ENCODE results near the gene S100A7A.

The S100A7A gene

GRCh38 chr1:153387001-153387400 lies 29.3 kb upstream of the S100A7A start:
- ChIA-PET POLR2A (no interaction called here), CTCF (no interaction called here)
- no peak for TF ChIP-seq FOXK2 (IDR thresholded peaks at IDR 0.05)
- no peak for TF ChIP-seq BHLHE40 (IDR thresholded peaks at IDR 0.05; ENCODE audit: borderline replicate concordance)
- no peak for TF ChIP-seq NFRKB (IDR thresholded peaks at IDR 0.05)
- no peak for TF ChIP-seq CTBP1 (IDR thresholded peaks at IDR 0.05; ENCODE audit: borderline replicate concordance)
- no peak for TF ChIP-seq ELF4 (IDR thresholded peaks at IDR 0.05)
- no peak for DNase-seq (ENCODE audit: extremely low spot score)

GRCh38 chr1:153387785-153388184 lies 28.5 kb upstream of the S100A7A start:
- TF ChIP-seq NFRKB (IDR thresholded peaks at IDR 0.05) (no peak), ZNF384 (IDR thresholded peaks at IDR 0.05) (no peak), SP1 (IDR thresholded peaks at IDR 0.05) (no peak), TARDBP (IDR thresholded peaks at IDR 0.05) (no peak), HDGF (IDR thresholded peaks at IDR 0.05; ENCODE audit: borderline replicate concordance) (no peak), ARNT (IDR thresholded peaks at IDR 0.05) (no peak), FOXK2 (IDR thresholded peaks at IDR 0.05) (no peak), FOXA1 (IDR thresholded peaks at IDR 0.05) (no peak), SUZ12 (IDR thresholded peaks at IDR 0.05) (no peak), LEF1 (IDR thresholded peaks at IDR 0.05; ENCODE audit: borderline replicate concordance) (no peak)
- POLR2A ChIA-PET, result no interaction called here
- CTCF ChIA-PET, result no interaction called here
- DNase-seq (ENCODE audit: extremely low spot score), result no peak

GRCh38 chr1:153389401-153389800 lies 26.9 kb upstream of the S100A7A start:
- no peak for TF ChIP-seq ZNF384 (IDR thresholded peaks at IDR 0.05)
- TF ChIP-seq SP1 (IDR thresholded peaks at IDR 0.05), result no peak
- TF ChIP-seq LEF1 (IDR thresholded peaks at IDR 0.05; ENCODE audit: borderline replicate concordance), result no peak
- no peak for TF ChIP-seq NFRKB (IDR thresholded peaks at IDR 0.05)
- no peak for TF ChIP-seq FOXM1 (IDR thresholded peaks at IDR 0.05; ENCODE audit: borderline replicate concordance)
- TF ChIP-seq L3MBTL2 (conservative IDR thresholded peaks at IDR 0.05), result no peak
- no peak for TF ChIP-seq ARNT (IDR thresholded peaks at IDR 0.05)
- no peak for TF ChIP-seq FOXA1 (IDR thresholded peaks at IDR 0.05)
- TF ChIP-seq ELF4 (IDR thresholded peaks at IDR 0.05), result no peak
- TF ChIP-seq CTBP1 (IDR thresholded peaks at IDR 0.05; ENCODE audit: borderline replicate concordance), result no peak
- no peak for TF ChIP-seq BHLHE40 (IDR thresholded peaks at IDR 0.05; ENCODE audit: borderline replicate concordance)
- no peak for TF ChIP-seq FOXK2 (IDR thresholded peaks at IDR 0.05)
- no peak for TF ChIP-seq SUZ12 (IDR thresholded peaks at IDR 0.05)
- TF ChIP-seq TARDBP (IDR thresholded peaks at IDR 0.05), result no peak
- no peak for TF ChIP-seq PKNOX1 (IDR thresholded peaks at IDR 0.05)
- ChIA-PET POLR2A (no interaction called here), CTCF (no interaction called here)
- DNase-seq (ENCODE audit: extremely low spot score), result no peak

- no peak for DNase-seq (ENCODE audit: extremely low spot score)
- no peak for TF ChIP-seq ZNF384 (IDR thresholded peaks at IDR 0.05)
- TF ChIP-seq SP1 (IDR thresholded peaks at IDR 0.05), result no peak
- no peak for TF ChIP-seq CTBP1 (IDR thresholded peaks at IDR 0.05; ENCODE audit: borderline replicate concordance)
- TF ChIP-seq ARNT (IDR thresholded peaks at IDR 0.05), result no peak
- no peak for TF ChIP-seq BHLHE40 (IDR thresholded peaks at IDR 0.05; ENCODE audit: borderline replicate concordance)
- TF ChIP-seq TARDBP (IDR thresholded peaks at IDR 0.05), result no peak
- no peak for TF ChIP-seq NFRKB (IDR thresholded peaks at IDR 0.05)
- TF ChIP-seq L3MBTL2 (conservative IDR thresholded peaks at IDR 0.05), result no peak
- no peak for TF ChIP-seq FOXM1 (IDR thresholded peaks at IDR 0.05; ENCODE audit: borderline replicate concordance)
- no peak for TF ChIP-seq FOXA1 (IDR thresholded peaks at IDR 0.05)
- no peak for TF ChIP-seq HDGF (IDR thresholded peaks at IDR 0.05; ENCODE audit: borderline replicate concordance)
- no peak for TF ChIP-seq PKNOX1 (IDR thresholded peaks at IDR 0.05)
- TF ChIP-seq LEF1 (IDR thresholded peaks at IDR 0.05; ENCODE audit: borderline replicate concordance), result no peak
- TF ChIP-seq ELF4 (IDR thresholded peaks at IDR 0.05), result no peak
- no peak for TF ChIP-seq SUZ12 (IDR thresholded peaks at IDR 0.05)
- TF ChIP-seq FOXK2 (IDR thresholded peaks at IDR 0.05), result no peak
- CTCF ChIA-PET, result no interaction called here
- POLR2A ChIA-PET, result no interaction called here
These were observed 26.1 kb upstream of the S100A7A start for GRCh38 chr1:153389973-153390879.

- ChIA-PET POLR2A (no interaction called here), CTCF (no interaction called here)
- TF ChIP-seq BHLHE40 (IDR thresholded peaks at IDR 0.05; ENCODE audit: borderline replicate concordance) (no peak), FOXK2 (IDR thresholded peaks at IDR 0.05) (no peak), SUZ12 (IDR thresholded peaks at IDR 0.05) (no peak), PKNOX1 (IDR thresholded peaks at IDR 0.05) (no peak), CTBP1 (IDR thresholded peaks at IDR 0.05; ENCODE audit: borderline replicate concordance) (no peak), ZNF384 (IDR thresholded peaks at IDR 0.05) (no peak), LEF1 (IDR thresholded peaks at IDR 0.05; ENCODE audit: borderline replicate concordance) (no peak), TARDBP (IDR thresholded peaks at IDR 0.05) (no peak), ARNT (IDR thresholded peaks at IDR 0.05) (no peak), FOXA1 (IDR thresholded peaks at IDR 0.05) (no peak), HDGF (IDR thresholded peaks at IDR 0.05; ENCODE audit: borderline replicate concordance) (no peak), SP1 (IDR thresholded peaks at IDR 0.05) (no peak)
- DNase-seq (ENCODE audit: extremely low spot score), result no peak
These were observed 25.2 kb upstream of the S100A7A start, which contains the start of gene S100A8 for GRCh38 chr1:153390938-153391710. Gene S100A8 (minus strand): TSS chr1:153391073. CDS start chr1:153390535, 538 bp downstream.

All from HEK293T (cell line).